Adrenal gland (tissue), 5 donors: ENCODE measurements around the gene RHPN2.

Experiments
- CTCF ChIP-seq, 6 experiments: fragments of 450-650 bp in 4 of 6; fragments of 200-600 bp in 2 of 6; sonication (generic) in 1 of 6; IDR thresholded peaks; 1 replicate in 5 of 6; 2 replicates in 1 of 6; pipeline versions ENCODE4 v1.5.1 to v1.8.0; 2016 to 2021; ENCODE audit warnings: antibody characterized with exemption in 6 of 6, mild to moderate bottlenecking in 2 of 6, moderate library complexity in 1 of 6
- POLR2A ChIP-seq, 2 donors: fragments of 450-650 bp; IDR thresholded peaks; one replicate each; pipeline ENCODE4 v1.6.1; 2017; ENCODE audit warnings: antibody characterized with exemption in 2 of 2, mild to moderate bottlenecking in 2 of 2, moderate library complexity in 1 of 2
- donor health status: DM: no; HTN: no; CAD: no.

- TF ChIP-seq CTCF (IDR thresholded peaks at IDR 0.05) = no peak
- TF ChIP-seq POLR2A (IDR thresholded peaks at IDR 0.05) = no peak
Measured at GRCh38 chr19:33000510-33000909, 64.2 kb downstream of the RHPN2 start.
